ENCODE measurements around the gene GLB1L.

Gene GLB1L

GRCh38 chr2:219285894-219286425 is 40.7 kb upstream of the GLB1L start:
- TF ChIP-seq, protein P1, sequence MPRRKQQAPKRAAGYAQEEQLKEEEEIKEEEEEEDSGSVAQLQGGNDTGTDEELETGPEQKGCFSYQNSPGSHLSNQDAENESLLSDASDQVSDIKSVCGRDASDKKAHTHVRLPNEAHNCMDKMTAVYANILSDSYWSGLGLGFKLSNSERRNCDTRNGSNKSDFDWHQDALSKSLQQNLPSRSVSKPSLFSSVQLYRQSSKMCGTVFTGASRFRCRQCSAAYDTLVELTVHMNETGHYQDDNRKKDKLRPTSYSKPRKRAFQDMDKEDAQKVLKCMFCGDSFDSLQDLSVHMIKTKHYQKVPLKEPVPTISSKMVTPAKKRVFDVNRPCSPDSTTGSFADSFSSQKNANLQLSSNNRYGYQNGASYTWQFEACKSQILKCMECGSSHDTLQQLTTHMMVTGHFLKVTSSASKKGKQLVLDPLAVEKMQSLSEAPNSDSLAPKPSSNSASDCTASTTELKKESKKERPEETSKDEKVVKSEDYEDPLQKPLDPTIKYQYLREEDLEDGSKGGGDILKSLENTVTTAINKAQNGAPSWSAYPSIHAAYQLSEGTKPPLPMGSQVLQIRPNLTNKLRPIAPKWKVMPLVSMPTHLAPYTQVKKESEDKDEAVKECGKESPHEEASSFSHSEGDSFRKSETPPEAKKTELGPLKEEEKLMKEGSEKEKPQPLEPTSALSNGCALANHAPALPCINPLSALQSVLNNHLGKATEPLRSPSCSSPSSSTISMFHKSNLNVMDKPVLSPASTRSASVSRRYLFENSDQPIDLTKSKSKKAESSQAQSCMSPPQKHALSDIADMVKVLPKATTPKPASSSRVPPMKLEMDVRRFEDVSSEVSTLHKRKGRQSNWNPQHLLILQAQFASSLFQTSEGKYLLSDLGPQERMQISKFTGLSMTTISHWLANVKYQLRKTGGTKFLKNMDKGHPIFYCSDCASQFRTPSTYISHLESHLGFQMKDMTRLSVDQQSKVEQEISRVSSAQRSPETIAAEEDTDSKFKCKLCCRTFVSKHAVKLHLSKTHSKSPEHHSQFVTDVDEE (CRISPR knock-in tag; IDR thresholded peaks at IDR 0.05) = no peak
- no peak for TF ChIP-seq ZNF8 (CRISPR knock-in tag; IDR thresholded peaks at IDR 0.05)
- TF ChIP-seq CSRNP3 (CRISPR knock-in tag; IDR thresholded peaks at IDR 0.05) = no peak
- no peak for TF ChIP-seq ESRRG (CRISPR knock-in tag; IDR thresholded peaks at IDR 0.05)
- no peak for TF ChIP-seq RARB (CRISPR knock-in tag; IDR thresholded peaks at IDR 0.05)
- no peak for TF ChIP-seq TOX (CRISPR knock-in tag; IDR thresholded peaks at IDR 0.05; ENCODE audit: borderline replicate concordance)
- TF ChIP-seq ARNTL (CRISPR knock-in tag; IDR thresholded peaks at IDR 0.05; ENCODE audit: borderline replicate concordance, low read depth) = no peak
- no peak for TF ChIP-seq TCF4 (CRISPR knock-in tag; IDR thresholded peaks at IDR 0.05; ENCODE audit: borderline replicate concordance)
- TF ChIP-seq ZFP30 (CRISPR knock-in tag; IDR thresholded peaks at IDR 0.05) = no peak
- TF ChIP-seq BACH2 (CRISPR knock-in tag; IDR thresholded peaks at IDR 0.05; ENCODE audit: borderline replicate concordance) = no peak
- TF ChIP-seq, protein P2, sequence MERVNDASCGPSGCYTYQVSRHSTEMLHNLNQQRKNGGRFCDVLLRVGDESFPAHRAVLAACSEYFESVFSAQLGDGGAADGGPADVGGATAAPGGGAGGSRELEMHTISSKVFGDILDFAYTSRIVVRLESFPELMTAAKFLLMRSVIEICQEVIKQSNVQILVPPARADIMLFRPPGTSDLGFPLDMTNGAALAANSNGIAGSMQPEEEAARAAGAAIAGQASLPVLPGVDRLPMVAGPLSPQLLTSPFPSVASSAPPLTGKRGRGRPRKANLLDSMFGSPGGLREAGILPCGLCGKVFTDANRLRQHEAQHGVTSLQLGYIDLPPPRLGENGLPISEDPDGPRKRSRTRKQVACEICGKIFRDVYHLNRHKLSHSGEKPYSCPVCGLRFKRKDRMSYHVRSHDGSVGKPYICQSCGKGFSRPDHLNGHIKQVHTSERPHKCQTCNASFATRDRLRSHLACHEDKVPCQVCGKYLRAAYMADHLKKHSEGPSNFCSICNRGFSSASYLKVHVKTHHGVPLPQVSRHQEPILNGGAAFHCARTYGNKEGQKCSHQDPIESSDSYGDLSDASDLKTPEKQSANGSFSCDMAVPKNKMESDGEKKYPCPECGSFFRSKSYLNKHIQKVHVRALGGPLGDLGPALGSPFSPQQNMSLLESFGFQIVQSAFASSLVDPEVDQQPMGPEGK (CRISPR knock-in tag; IDR thresholded peaks at IDR 0.05; ENCODE audit: borderline replicate concordance) = no peak
- TF ChIP-seq GLIS3 (CRISPR knock-in tag; IDR thresholded peaks at IDR 0.05) = no peak
- TF ChIP-seq CREB5 (CRISPR knock-in tag; IDR thresholded peaks at IDR 0.05; ENCODE audit: low read depth) = no peak
- TF ChIP-seq ZNF565 (CRISPR knock-in tag; conservative IDR thresholded peaks at IDR 0.05; ENCODE audit: low read depth) = no peak
- TF ChIP-seq ZNF70 (CRISPR knock-in tag; IDR thresholded peaks at IDR 0.05) = no peak
- TF ChIP-seq OSR1 (CRISPR knock-in tag; IDR thresholded peaks at IDR 0.05) = no peak
- no peak for TF ChIP-seq PPARA (CRISPR knock-in tag; IDR thresholded peaks at IDR 0.05; ENCODE audit: borderline replicate concordance)
- no peak for TF ChIP-seq SNAI2 (CRISPR knock-in tag; IDR thresholded peaks at IDR 0.05)
- TF ChIP-seq ZFP3 (CRISPR knock-in tag; IDR thresholded peaks at IDR 0.05) = no peak
- 0 out of 3 replicates have a peak, but pooled peaks have one; percentile 9 for ATAC-seq

GRCh38 chr2:219285373-219285735 is 40.1 kb upstream of the GLB1L start:
- no peak for TF ChIP-seq OSR1 (CRISPR knock-in tag; IDR thresholded peaks at IDR 0.05)
- TF ChIP-seq ZNF565 (CRISPR knock-in tag; conservative IDR thresholded peaks at IDR 0.05; ENCODE audit: low read depth) = no peak
- no peak for TF ChIP-seq CREB5 (CRISPR knock-in tag; IDR thresholded peaks at IDR 0.05; ENCODE audit: low read depth)
- no peak for TF ChIP-seq ESRRG (CRISPR knock-in tag; IDR thresholded peaks at IDR 0.05)
- TF ChIP-seq CSDC2 (CRISPR knock-in tag; IDR thresholded peaks at IDR 0.05) = no peak
- TF ChIP-seq ARNTL (CRISPR knock-in tag; IDR thresholded peaks at IDR 0.05; ENCODE audit: borderline replicate concordance, low read depth) = no peak
- no peak for TF ChIP-seq PPARA (CRISPR knock-in tag; IDR thresholded peaks at IDR 0.05; ENCODE audit: borderline replicate concordance)
- no peak for TF ChIP-seq TCF4 (CRISPR knock-in tag; IDR thresholded peaks at IDR 0.05; ENCODE audit: borderline replicate concordance)
- no peak for ATAC-seq

Data from SK-N-SH treated with all-trans-retinoic acid at 6 μM for 48 hours (cell line).